Calu3 (cell line): ENCODE measurements around the gene NAV1. TPM values are rescaled to one million over a fixed set of nuclear protein-coding genes. Genes with fewer than 3 reads are reported as not detected.

Source experiments
- Bru-seq: library from RNA; stranded (reverse); fragments of 400-500 nt; gene quantifications from one replicate; lab custom pipeline; 2021; lab: Mats Ljungman, UMichigan
- BruChase-seq, 2 experiments: library from RNA; stranded (reverse); fragments of 400-500 nt; gene quantifications; one replicate each; lab custom pipeline; 2021; lab: Mats Ljungman, UMichigan
- BruUV-seq: library from RNA; stranded (reverse); fragments of 400-500 nt; replicated peaks from 2 replicates; lab custom pipeline; 2021; lab: Mats Ljungman, UMichigan
- CTCF ChIA-PET: fragments of 300-600 bp; sonication (Branson Sonifier 250); formaldehyde crosslinking; loops from one replicate; lab custom pipeline; 2022; ENCODE audit warnings: antibody characterized with exemption; lab: Charles Lee
- DNase-seq: peaks from one replicate; pipeline ENCODE4 v3.0.0; 2022
- H3K27ac Mint-ChIP-seq: one replicate; pipeline ENCODE4 v1.8.0; 2022; ENCODE audit warnings: mixed read lengths; ENCODE audit not compliant: unreplicated experiment
- H3K27me3 Mint-ChIP-seq: one replicate; pipeline ENCODE4 v1.8.0; 2022; ENCODE audit warnings: mixed read lengths; ENCODE audit not compliant: unreplicated experiment
- H3K36me3 Mint-ChIP-seq: one replicate; pipeline ENCODE4 v1.8.0; 2022; ENCODE audit warnings: mild to moderate bottlenecking, moderate library complexity, mixed read lengths; ENCODE audit not compliant: insufficient read depth, unreplicated experiment
- H3K4me1 Mint-ChIP-seq: one replicate; pipeline ENCODE4 v1.8.0; 2022; ENCODE audit warnings: mild to moderate bottlenecking, low read depth, mixed read lengths; ENCODE audit not compliant: unreplicated experiment
- H3K4me3 Mint-ChIP-seq: one replicate; pipeline ENCODE4 v1.8.0; 2022; ENCODE audit warnings: mild to moderate bottlenecking, low read depth, moderate library complexity, mixed read lengths; ENCODE audit not compliant: unreplicated experiment
- H3K9me3 Mint-ChIP-seq: one replicate; pipeline ENCODE4 v1.8.0; 2022; ENCODE audit warnings: low read depth, mixed read lengths; ENCODE audit not compliant: unreplicated experiment
- intact Hi-C: fragments of 100-400 bp; cut with micrococcal nuclease; formaldehyde crosslinking; loops from one replicate; pipeline ENCODE4 v1.10.0; 2022; ENCODE audit not compliant: unreplicated experiment
- long read RNA-seq: library from polyadenylated mRNA; stranded (forward); transcript quantifications from one replicate; pipeline ENCODE4 v2.0.0, GENCODE V29; 2022
- total RNA-seq: library from RNA; stranded (reverse); gene quantifications from 2 replicates; pipeline ENCODE4 v1.2.3, GENCODE V29; 2022
- TF ChIP-seq, protein P1 (sequence below): fragments of 200-600 bp; IDR thresholded peaks from one replicate; pipeline ENCODE4 v1.8.0; 2022; ENCODE audit warnings: antibody characterized with exemption; ENCODE audit not compliant: unreplicated experiment

The NAV1 gene, protein sequence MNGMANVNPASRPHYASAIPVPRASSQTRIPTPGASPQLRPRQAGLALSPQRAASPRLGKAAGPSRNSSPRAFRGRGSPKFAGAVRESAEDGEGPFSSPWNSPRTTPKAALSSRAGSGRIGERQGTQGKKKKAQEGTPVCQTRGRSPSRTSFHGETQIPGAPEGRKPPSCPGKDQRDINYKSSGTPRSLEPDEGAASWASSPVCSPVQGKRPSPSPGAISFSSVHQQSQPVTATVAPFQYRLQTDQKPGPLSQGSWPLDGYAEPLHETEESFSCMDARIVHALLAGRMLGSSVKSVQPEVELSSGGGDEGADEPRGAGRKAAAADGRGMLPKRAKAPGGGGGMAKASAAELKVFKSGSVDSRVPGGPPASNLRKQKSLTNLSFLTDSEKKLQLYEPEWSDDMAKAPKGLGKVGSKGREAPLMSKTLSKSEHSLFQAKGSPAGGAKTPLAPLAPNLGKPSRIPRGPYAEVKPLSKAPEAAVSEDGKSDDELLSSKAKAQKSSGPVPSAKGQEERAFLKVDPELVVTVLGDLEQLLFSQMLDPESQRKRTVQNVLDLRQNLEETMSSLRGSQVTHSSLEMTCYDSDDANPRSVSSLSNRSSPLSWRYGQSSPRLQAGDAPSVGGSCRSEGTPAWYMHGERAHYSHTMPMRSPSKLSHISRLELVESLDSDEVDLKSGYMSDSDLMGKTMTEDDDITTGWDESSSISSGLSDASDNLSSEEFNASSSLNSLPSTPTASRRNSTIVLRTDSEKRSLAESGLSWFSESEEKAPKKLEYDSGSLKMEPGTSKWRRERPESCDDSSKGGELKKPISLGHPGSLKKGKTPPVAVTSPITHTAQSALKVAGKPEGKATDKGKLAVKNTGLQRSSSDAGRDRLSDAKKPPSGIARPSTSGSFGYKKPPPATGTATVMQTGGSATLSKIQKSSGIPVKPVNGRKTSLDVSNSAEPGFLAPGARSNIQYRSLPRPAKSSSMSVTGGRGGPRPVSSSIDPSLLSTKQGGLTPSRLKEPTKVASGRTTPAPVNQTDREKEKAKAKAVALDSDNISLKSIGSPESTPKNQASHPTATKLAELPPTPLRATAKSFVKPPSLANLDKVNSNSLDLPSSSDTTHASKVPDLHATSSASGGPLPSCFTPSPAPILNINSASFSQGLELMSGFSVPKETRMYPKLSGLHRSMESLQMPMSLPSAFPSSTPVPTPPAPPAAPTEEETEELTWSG (N-terminal part only)
- 13.1 and 24.8 TPM in 2 replicates for total RNA-seq
- Bru-seq, nascent RNA: percentile 46 among the genes with signal in this experiment
- percentile 52 among the genes with signal in this experiment for BruChase-seq, experiment 1, labeled RNA remaining after a 6-hour chase
- BruChase-seq, experiment 2, labeled RNA remaining after a 2-hour chase: percentile 53 among the genes with signal in this experiment
- long read RNA-seq, partial matches to known transcripts: 0 of 5 reads
- long read RNA-seq, other reads (novel, unspliced or antisense): 5 of 5 reads

DNA sequence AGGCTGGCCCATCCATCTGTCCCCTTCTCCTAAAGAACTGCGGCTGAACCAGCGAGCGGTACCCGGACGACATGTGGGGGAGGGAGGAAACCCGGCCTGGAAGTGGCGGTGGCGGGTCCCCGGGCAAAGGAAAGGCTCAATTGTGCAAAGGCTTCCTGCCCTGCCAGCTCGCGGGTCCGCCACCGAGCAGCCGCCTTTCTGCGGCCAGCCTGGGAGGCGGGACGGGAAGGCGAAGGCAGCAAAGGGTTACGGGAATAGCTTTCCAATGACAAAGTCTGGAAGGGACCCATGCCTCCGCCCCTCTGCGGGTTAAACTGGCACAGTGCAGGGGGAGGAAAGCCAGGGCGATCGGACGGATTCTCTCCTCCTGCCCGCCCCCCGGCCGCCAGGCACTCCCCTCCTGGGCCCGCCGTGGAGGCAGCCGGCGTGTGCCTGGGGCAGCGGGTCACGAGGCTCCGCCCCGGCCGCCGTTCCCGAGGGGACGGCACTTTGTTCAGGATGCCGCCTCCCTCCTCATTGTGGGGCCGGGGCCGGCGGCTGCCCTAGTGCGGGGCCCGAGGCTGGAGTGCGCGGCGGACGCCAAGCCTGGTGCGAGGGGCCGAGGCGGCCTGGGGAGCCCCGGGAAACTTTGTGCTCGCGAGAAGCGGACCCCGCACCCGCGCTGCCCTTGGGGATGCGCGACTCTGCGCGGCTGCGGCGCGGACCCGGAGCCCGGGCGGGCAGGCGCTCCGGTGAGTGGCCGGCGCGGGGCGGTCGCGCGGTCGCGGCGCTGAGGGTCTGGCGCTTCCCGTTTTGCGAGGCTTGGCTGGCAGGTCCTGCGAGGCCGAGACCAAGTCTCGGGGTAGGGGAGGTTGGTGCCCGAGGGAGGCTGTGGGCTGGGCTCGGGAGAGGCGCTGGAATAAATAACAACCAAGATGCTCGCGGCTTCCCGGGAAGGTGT lies at the start of gene NAV1:
Gene NAV1 (plus strand): TSS at position 516 of the 940 bp plus-strand sequence. CDS start 83,758 bp downstream, outside the sequence.
- intact Hi-C loops: no loop called here
- no TSS peak for BruUV-seq
- Mint-ChIP-seq H3K27ac (peak within 1 kb of the TSS; percentile 13), H3K36me3 (peaks cover 26% of the 10 kb centered on the region), H3K27me3 (no peaks in the 10 kb centered on the region), H3K9me3 (no peaks in the 10 kb centered on the region), H3K4me3 (peak within 1 kb of the TSS; percentile 85), H3K4me1 (peaks cover 64% of the 10 kb centered on the region)
- CTCF ChIA-PET: interaction anchor here (0.7 to 1.5 kb wide), 6 partner anchors 13 to 66 kb away, joined by 3 to 10 read pairs (median 4); no protein-coding TSS in a partner anchor
- TF ChIP-seq, protein P1, sequence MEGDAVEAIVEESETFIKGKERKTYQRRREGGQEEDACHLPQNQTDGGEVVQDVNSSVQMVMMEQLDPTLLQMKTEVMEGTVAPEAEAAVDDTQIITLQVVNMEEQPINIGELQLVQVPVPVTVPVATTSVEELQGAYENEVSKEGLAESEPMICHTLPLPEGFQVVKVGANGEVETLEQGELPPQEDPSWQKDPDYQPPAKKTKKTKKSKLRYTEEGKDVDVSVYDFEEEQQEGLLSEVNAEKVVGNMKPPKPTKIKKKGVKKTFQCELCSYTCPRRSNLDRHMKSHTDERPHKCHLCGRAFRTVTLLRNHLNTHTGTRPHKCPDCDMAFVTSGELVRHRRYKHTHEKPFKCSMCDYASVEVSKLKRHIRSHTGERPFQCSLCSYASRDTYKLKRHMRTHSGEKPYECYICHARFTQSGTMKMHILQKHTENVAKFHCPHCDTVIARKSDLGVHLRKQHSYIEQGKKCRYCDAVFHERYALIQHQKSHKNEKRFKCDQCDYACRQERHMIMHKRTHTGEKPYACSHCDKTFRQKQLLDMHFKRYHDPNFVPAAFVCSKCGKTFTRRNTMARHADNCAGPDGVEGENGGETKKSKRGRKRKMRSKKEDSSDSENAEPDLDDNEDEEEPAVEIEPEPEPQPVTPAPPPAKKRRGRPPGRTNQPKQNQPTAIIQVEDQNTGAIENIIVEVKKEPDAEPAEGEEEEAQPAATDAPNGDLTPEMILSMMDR: no peak
- peak; percentile 67 for DNase-seq

DNA sequence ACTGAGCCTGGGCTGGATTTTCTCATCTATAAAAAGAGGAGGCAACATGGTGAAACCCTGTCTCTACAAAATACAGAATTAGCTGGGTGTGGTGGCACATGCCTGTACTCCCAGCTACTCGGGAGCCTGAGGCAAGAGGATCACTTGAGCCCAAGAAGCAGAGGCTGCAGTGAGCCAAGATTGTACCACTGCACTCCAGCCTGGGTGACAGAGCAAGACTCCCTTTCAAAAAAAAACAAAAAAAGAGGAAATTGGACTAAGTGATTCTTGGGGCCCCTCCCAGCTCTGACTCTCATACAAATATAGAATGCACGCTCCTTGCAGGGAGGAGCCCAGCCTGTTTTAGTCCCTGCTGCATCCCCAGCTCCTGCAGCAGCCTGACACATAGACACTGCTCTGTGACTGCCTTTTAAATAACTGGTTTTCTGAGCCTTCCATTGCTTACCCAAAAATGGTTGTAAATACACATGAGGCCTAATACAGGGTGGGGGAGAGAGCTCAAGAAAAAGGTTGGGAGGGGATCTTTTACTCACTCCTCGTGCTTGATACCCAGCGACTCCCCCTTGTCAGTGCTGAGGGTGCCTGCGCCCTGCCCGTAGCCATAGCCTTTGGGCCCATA lies 49.2 kb upstream of the NAV1 start:
- DNase-seq: no peak
- no peaks in the 10 kb centered on the region for H3K9me3 Mint-ChIP-seq
- intact Hi-C loops: no loop called here
- no peaks in the 10 kb centered on the region for H3K27me3 Mint-ChIP-seq
- H3K4me1 Mint-ChIP-seq: no peaks in the 10 kb centered on the region
- CTCF ChIA-PET: interaction anchor here (0.6 to 2.3 kb wide), 3 partner anchors 13 to 378 kb away, joined by 3 to 11 read pairs (median 5); no protein-coding TSS in a partner anchor
- H3K36me3 Mint-ChIP-seq: peaks cover 5% of the 10 kb centered on the region
- BruUV-seq: no TSS peak
- H3K27ac Mint-ChIP-seq: no peak overlapping the region
- TF ChIP-seq, protein P1: no peak
- no peak overlapping the region for H3K4me3 Mint-ChIP-seq

DNA sequence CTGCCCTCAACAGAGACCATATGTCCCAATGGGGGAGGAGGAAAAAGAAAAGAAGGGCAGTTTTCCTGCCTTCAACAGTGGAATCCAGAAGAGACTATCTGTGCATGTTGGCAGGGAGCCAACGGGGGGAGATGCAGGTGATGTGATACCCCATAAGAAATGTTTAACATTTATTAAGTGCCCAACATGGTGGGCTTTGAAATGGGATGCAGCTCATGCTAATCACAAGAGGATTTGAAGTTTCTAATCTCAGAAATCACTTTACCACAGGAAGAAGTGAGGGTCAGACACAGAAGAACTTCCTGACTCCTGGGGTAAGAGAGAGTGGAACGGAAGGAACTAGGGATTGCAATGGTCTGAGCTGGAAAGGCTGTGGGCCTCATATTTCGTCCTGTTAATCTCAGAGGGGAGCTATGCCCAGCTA lies 48.2 kb upstream of the NAV1 start:
- Mint-ChIP-seq H3K4me1 (no peaks in the 10 kb centered on the region), H3K36me3 (peaks cover 5% of the 10 kb centered on the region), H3K9me3 (no peaks in the 10 kb centered on the region), H3K27me3 (no peaks in the 10 kb centered on the region), H3K27ac (no peak overlapping the region), H3K4me3 (no peak overlapping the region)
- CTCF ChIA-PET: interaction anchor here (0.6 to 1.2 kb wide), 2 partner anchors 22 to 206 kb away, joined by 4 to 5 read pairs; no protein-coding TSS in a partner anchor
- TF ChIP-seq, protein P1: no peak
- BruUV-seq: no TSS peak
- intact Hi-C loops: no loop called here
- DNase-seq: no peak
